T-helper 2 cell (primary cell): ENCODE measurements around the gene UGGT2.
"Not testable (repeated sequence)": the region's sequence is repeated elsewhere in the genome, so short reads cannot be mapped to it uniquely, and the experiment has no call there.

Experiments used
- DNase-seq, 5 experiments: peaks; one replicate each; pipeline versions ENCODE4 v3.0.0 to v3.0.0-alpha.2; 2012 to 2022

UGGT2 gene

GRCh38 chr13:95793018-95793555 lies 260.1 kb downstream of the UGGT2 start:
- DNase-seq = no peak

- no peak for DNase-seq
Observed at GRCh38 chr13:95791084-95791722, 262.0 kb downstream of the UGGT2 start.

GRCh38 chr13:95789315-95789714 lies 263.9 kb downstream of the UGGT2 start:
- not testable (repeated sequence) for DNase-seq

GRCh38 chr13:95788100-95788463 lies 265.1 kb downstream of the UGGT2 start:
- no peak for DNase-seq

GRCh38 chr13:95787356-95788099 lies 265.7 kb downstream of the UGGT2 start:
- DNase-seq = no peak

- no peak for DNase-seq
Observed at GRCh38 chr13:95784900-95785290, 268.3 kb downstream of the UGGT2 start.

- no peak for DNase-seq
Observed at GRCh38 chr13:95784161-95784899, 268.9 kb downstream of the UGGT2 start.

GRCh38 chr13:95783747-95784146 lies 269.5 kb downstream of the UGGT2 start:
- DNase-seq = no peak

GRCh38 chr13:95781940-95782339 lies 271.3 kb downstream of the UGGT2 start:
- DNase-seq = not testable (repeated sequence)

GRCh38 chr13:95781016-95781415 lies 272.2 kb downstream of the UGGT2 start:
- DNase-seq = no peak

- DNase-seq = no peak
Observed at GRCh38 chr13:95779522-95779921, 273.7 kb downstream of the UGGT2 start.

- no peak for DNase-seq
Observed at GRCh38 chr13:95771905-95772304, 281.3 kb downstream of the UGGT2 start.

GRCh38 chr13:95763601-95764000 lies 289.6 kb downstream of the UGGT2 start:
- no peak for DNase-seq

GRCh38 chr13:95762626-95763025 lies 290.6 kb downstream of the UGGT2 start:
- not testable (repeated sequence) for DNase-seq

GRCh38 chr13:95756072-95756471 lies 297.1 kb downstream of the UGGT2 start:
- DNase-seq = no peak

GRCh38 chr13:95754069-95754468 lies 299.1 kb downstream of the UGGT2 start:
- DNase-seq = no peak

GRCh38 chr13:95752677-95753076 lies 300.5 kb downstream of the UGGT2 start:
- DNase-seq = no peak
